GM19099 (cell line): ENCODE data around the gene PPP1R13L.

Experiments
- POLR2A ChIP-seq: IDR thresholded peaks from 3 replicates; pipeline ENCODE4 v1.6.1; 2011; ENCODE audit warnings: low read depth; ENCODE audit not compliant: insufficient read length; ENCODE audit errors: extremely low read depth

PPP1R13L gene

DNA sequence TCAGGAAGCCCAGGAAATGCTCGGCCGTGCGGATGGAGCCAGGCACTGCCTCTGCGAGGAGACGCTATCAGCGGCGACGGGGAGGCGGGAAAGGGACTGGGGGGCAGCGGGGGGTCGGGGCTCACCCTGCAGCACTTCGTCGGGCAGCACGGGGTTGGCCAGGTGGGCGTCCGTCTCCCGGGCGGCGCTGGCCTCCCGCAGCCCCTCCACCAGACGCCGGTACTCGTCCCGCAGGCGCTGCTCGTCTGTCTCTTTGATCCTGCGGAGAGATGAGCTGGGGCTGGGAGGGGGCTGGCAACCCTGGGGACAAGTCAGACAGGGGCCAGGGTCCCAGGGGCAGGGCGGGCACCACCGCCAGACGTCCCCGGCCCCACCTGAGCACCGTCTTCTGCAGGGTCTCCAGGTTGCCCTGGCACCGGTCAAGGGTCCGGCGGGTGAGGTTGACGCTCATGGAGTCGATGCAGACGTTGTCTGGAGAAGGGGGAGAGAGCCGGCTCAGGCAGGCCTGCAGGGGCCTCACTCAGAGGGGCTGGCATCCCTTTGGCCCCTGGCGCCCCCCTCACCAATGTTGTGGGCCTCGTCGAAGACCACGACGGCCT, 40.9 kb downstream of the PPP1R13L start:
- no peak for TF ChIP-seq POLR2A

DNA sequence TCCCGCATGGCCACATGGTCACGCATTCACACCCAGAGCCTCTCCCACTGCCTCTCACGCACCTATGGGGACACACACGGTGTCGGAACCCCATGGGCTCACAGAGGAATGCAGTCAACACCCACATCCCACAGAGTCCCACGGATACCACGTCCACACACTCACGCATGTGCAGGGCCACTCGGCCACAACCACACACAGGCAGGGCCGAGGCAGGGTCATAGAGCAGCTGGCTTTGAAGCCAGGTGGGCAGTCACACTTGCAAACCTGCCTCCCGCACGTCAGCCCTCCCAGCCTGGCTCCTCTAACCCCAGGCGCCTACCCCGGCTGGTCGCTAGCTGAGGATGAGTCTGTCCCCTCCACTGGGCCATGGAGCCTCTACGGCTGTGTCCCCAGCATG, 42.6 kb downstream of the PPP1R13L start:
- TF ChIP-seq POLR2A: no peak

DNA sequence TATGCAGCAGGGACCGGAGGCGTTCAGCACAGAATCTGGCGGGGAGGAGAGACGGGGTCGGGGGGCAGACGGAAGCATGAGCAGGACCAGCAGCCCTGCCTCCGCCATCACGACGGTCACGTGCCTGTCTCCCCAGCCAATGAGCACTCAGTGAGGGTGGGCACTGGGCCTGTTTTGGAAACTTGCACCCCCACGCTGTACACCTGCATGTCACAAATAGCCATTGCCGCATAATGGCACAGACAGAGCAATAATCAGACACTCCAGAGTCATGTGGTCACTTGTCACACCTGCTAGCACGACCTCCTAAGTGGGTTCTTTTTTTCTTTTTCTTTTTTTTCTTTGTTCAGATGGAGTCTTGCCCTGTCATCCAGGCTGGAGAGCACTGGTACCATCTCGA, 43.3 kb downstream of the PPP1R13L start:
- TF ChIP-seq POLR2A: no peak

DNA sequence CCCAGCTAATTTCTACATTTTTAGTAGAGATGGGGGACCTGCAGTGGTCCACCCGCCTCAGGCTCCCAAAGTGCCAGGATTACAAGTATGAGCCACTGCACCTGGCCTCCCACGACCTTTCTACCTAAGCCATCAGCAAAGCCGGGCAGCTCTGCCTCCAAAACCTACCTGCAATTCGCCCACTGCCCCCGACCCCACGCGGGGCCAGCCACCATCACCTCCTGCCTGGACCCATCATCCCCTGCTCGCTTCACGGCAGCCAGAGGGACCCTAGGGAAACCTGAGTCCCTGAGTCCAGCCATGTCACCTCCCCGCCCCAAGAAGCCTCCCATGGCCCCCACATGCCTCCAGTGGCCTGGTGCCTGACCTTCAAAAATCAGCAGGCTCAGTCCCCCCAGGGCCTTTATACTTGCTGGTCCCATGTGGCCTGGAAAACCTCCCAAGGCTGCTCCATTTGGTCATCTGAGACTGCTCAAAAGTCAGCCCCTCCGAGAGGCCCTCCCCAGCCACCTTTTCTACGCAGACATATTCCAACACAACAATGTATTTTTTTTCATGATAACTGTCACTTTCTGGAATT, 46.6 kb downstream of the PPP1R13L start:
- TF ChIP-seq POLR2A: no peak

DNA sequence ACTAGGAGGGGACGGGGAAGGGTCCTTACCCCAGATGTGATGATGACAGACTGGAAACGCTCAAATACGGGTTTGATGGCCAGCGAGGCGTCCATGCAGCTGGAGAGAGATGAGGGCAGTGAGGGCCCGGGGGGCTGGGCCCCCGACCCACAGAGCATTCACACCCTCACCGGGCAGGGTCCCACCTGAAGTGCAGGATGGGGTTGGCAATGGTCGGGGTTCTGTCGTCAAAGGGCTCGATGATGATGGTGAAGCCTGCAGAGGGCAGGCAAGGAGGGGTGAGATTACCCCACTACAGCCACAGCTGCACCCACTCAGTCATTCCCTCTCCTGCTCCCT, 47.5 kb downstream of the PPP1R13L start:
- no peak for TF ChIP-seq POLR2A

DNA sequence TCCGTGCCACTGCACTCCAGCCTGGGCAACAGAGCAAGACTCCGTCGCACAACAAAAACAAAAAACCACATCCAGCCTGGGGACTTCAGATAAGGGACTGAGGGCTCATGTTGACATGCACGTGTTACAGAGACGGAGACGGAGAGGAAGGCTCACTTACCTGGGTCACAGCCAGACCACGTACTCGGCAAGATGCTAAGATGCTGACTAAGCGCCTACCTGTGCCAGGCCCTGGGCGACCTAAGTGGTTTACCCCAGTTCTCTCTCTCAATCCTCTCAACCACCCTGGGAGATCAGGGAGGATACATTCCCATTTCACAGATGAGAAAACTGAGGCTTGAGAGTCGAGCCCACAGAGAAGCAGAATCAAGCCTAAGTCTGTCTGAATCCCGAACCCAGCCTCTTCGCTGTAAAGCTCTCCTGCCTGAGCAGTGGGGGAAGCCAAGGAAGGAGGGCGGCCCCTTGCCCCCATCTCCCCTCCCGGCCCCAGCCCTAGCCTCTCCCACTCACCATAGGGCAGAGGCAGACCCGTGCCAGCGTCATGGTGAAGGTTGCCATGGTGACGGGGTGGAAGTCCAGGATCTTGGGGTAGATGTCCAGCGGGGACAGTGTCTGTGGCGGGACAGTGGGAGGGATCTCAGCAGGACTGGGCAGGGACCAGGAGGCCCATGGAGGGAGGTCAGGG, 48.0 kb downstream of the PPP1R13L start:
- no peak for TF ChIP-seq POLR2A

DNA sequence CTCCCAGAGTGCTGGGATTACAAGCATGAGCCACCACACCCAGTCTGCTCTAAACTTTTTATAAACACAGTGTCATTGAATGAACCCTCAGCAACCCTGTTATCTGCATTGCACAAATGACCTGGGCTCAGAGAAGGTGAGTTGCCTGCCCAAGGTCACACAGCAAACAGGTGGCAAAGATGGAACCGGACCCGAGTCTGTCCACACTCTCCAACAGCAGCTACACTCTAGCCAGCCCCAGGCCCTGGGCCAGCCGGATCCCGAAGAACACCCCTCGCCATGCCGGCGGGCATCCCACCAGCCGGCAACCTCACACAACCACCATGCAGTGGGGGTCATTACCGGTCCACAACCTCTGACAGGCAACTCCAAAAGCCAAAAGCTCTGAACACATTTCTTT, 49.0 kb downstream of the PPP1R13L start:
- TF ChIP-seq POLR2A: no peak

DNA sequence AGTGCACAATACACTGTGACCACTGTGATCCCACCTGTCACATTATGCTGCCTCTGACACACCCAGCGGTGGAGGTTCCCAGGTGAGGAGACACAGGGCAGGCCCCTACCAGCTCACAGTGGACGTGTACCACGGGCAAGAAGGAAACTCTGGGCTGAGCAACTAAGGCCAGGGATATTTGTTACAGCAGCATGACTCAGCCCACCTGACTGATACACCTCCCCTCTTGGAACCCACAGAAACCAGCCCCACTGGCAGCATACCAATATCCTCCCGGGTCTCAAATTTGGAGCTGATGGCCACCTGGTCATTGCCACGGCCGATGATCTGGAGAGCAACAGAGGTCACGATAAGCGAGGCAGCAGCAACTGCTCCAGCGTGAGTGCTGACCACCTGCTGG, 49.5 kb downstream of the PPP1R13L start:
- TF ChIP-seq POLR2A: no peak

DNA sequence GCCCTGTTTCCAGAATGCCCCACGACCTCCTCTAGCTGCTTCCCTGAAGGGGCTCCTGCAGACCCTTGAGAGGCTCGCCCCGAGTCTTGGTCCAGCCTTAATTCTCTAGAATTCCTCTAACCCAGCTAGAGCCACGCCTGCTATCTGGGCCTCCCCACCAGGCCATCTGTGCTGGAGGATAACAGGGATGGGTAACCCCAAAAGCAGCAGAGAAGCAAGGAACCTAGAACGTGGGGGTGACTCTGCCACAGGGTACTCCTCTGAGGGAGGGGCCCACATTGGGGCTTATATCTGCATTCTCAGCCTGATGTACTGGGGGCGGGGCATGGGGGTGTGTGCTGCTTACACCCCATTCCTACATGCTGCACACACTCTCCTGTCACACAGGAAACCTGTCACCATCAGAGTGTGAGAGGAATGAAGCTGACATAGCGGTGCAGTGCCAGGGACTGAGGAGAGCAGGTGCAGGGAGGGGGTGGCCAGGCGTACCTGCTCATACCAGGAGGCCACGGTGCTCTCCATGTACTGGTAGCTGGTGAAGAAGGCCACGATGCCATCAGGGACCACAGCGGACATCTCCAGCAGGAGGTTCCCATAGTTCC, 50.5 kb downstream of the PPP1R13L start:
- no peak for TF ChIP-seq POLR2A

DNA sequence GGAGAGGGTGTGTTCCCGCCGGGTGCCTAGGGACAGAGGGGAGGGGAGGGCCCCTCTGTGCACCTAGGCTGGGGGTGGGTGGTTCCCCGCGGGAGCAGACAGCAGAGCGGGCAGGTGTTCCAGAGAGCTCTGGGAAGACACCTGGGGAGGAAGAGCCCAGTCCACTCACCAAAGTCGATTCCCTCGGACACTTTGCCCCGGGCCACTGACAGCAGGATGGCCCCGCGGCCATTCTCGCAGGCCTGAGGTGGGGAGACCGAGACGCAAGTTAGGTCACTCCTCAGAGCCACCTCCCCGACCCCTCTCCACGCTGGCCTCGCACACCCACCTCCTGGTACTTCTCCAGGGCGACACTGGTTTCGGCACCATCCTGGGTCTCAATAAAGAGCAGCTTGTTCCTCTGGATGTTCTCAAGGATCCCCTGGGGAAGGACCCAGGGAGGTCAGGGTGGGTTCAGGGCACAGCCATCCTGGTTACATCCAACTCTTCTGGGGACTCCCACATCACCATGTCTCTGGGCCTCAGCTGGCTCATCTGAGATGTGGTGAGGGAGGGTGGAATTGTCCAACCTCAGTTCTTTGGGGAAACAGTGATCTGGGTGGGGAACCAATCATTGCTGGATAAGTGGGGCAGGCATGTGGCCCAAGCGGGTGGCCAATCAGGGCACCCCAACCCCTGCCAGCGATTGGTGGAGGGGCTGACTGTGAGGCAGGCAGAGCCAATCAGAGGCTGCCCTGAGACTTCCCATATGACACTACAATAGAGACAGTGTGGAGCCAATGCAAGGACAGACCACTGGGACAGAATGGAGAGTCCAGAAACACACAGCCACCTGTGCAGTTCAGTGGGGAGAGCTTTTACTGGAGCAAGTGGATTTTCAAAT, 51.7 kb downstream of the PPP1R13L start:
- no peak for TF ChIP-seq POLR2A

DNA sequence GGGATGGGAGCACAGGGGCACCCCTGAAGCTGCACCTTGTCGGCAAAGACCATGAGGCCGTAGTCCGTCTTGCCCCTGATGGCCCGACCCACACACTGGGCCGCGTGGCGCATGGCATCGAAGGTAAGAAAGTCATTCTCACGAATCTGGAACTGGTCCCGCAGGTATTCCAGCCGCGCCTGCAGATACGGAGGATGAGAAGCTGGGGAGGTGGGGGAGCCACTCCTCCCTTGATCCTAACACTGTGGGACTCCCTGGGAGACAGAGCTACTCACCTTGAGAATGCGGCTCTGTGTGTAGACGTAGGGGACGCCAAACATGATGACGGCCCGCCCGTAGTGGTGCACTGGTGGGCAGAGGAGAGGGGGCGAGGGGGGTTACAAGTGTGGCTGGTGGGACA, 52.4 kb downstream of the PPP1R13L start:
- TF ChIP-seq POLR2A: no peak

DNA sequence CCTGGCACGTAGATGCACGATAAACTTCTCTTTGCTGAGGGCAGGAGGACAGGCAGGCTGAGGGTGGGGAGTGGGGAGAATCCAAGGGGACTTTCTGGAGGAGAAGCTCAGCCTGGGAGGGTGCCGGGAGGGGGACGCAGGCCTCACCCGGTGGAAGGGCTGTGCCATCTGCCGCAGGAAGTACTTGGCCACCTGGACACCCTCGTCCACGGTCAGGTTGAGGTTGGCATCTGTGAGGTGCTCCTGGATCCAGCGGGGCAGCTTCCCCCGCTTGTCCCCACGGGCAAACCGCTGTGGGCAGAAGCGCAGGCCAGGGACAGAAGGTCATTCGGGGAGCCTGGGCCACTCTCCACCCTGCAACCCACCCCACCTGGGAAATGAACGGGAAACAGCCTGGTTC, 52.8 kb downstream of the PPP1R13L start:
- no peak for TF ChIP-seq POLR2A

DNA sequence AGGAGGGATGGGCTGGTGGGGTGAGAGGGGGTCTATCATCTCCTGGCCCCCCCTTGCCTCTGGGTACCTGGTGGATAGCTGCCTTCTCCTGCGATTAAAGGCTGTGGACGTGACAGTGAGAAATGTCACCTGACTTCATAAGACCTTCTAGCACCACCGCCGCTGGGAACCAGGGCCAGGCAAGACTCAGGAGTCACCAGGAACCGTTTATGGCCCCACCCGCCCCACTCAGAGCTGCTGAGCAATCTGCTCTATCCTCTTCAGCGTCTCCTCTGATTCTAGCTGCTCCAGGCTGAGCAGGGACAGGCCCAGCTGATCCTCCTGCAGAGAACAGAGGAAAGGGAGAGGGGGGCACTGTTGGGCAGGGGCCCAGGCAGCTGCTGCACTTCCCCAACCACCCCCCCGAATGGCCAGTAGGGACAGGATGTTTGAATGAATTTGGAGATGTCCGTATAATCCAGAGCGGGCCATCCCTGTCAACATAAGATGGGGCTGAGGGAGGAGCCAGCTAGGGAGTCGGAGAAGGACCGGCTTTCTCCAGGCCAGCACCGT, 53.4 kb downstream of the PPP1R13L start:
- TF ChIP-seq POLR2A: no peak

DNA sequence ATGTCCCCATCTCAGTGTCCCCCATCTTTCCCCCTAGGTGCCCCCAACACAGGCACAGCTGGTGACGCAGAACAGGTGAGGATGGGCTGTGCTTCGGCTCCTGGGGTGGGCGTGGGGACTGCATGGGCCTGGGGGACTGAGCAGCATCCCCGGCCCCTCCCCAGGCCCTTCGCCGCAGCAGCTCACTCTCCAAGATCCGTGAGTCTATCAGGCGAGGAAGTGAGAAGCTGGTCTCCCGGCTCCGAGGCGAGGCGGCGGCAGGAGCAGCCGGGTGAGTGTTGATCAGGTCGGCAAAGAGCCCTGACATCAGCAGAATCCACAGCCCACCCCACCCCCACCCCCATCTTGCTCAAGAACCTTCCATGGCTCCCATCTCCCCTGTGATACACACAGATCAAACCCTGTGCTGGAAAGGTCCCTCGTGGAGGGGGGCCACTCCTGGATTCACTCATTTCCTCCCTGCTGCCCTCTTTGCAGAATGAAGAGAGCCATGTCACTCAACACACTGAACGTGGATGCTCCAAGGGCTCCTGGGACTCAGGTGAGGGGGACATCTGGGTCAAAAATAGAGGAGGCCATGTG, 54.3 kb downstream of the PPP1R13L start:
- no peak for TF ChIP-seq POLR2A
